GM19324 (cell line): ENCODE results near the gene AP2A2.

ENCODE experiments used
- ATAC-seq: cut with Tn5 transposase; IDR thresholded peaks from one replicate; pipeline ENCODE4 v1.9.1; 2021; ENCODE audit warnings: mild to moderate bottlenecking, moderate library complexity; ENCODE audit not compliant: unreplicated experiment, low FRiP score

The AP2A2 gene

GRCh38 chr11:923691-924405 is 1.8 kb upstream of the AP2A2 start:
- no peak for ATAC-seq

- no peak for ATAC-seq
These were observed 1.1 kb upstream of the AP2A2 start for GRCh38 chr11:924406-925157.

GRCh38 chr11:925158-925495 is 543 bp upstream of the AP2A2 start:
- no peak for ATAC-seq

GRCh38 chr11:926341-926916 is 759 bp downstream of the AP2A2 start:
- ATAC-seq = no peak

- no peak for ATAC-seq
These were observed 2.2 kb downstream of the AP2A2 start for GRCh38 chr11:927871-928270.

GRCh38 chr11:928786-929185 is 3.1 kb downstream of the AP2A2 start:
- no peak for ATAC-seq

GRCh38 chr11:929405-929804 is 3.7 kb downstream of the AP2A2 start:
- no peak for ATAC-seq

- no peak for ATAC-seq
These were observed 5.7 kb downstream of the AP2A2 start for GRCh38 chr11:931385-931784.

GRCh38 chr11:932435-932834 is 6.8 kb downstream of the AP2A2 start:
- no peak for ATAC-seq

GRCh38 chr11:933142-933851 is 7.6 kb downstream of the AP2A2 start:
- ATAC-seq = no peak

- no peak for ATAC-seq
These were observed 8.3 kb downstream of the AP2A2 start for GRCh38 chr11:933936-934335.

GRCh38 chr11:934527-934926 is 8.9 kb downstream of the AP2A2 start:
- no peak for ATAC-seq

- ATAC-seq = no peak
These were observed 10.5 kb downstream of the AP2A2 start for GRCh38 chr11:936199-936598.

GRCh38 chr11:937841-938261 is 12.2 kb downstream of the AP2A2 start:
- no peak for ATAC-seq

- no peak for ATAC-seq
These were observed 14.9 kb downstream of the AP2A2 start for GRCh38 chr11:940496-941135.

- ATAC-seq = no peak
These were observed 17.2 kb downstream of the AP2A2 start for GRCh38 chr11:942823-943222.

GRCh38 chr11:944711-945470 is 19.2 kb downstream of the AP2A2 start:
- ATAC-seq = no peak

- ATAC-seq = no peak
These were observed 20.3 kb downstream of the AP2A2 start for GRCh38 chr11:945986-946385.

- no peak for ATAC-seq
These were observed 22.1 kb downstream of the AP2A2 start for GRCh38 chr11:947744-948143.

- no peak for ATAC-seq
These were observed 25.8 kb downstream of the AP2A2 start for GRCh38 chr11:951507-951906.
